Keratinocyte (primary cell): ENCODE results near the gene GSX1.

ENCODE experiments used
- EZH2 ChIP-seq: IDR thresholded peaks from one replicate; pipeline ENCODE4 v1.6.1; 2012; ENCODE audit warnings: inconsistent platforms, mild to moderate bottlenecking, low read length, moderate library complexity
- TF ChIP-seq, protein P1 (sequence below), 3 experiments: IDR thresholded peaks in 1 of 3; conservative IDR thresholded peaks in 1 of 3; optimal IDR thresholded peaks in 1 of 3; 2 replicates in 2 of 3; 3 replicates in 1 of 3; pipeline versions ENCODE3 to v1.5.1; 2011; ENCODE audit warnings: low read length in 3 of 3, mild to moderate bottlenecking in 3 of 3, moderate library complexity in 2 of 3, control low read depth in 1 of 3, inconsistent platforms in 1 of 3; ENCODE audit not compliant: insufficient read depth in 2 of 3; ENCODE audit errors: extremely low read depth in 1 of 3

DNA sequence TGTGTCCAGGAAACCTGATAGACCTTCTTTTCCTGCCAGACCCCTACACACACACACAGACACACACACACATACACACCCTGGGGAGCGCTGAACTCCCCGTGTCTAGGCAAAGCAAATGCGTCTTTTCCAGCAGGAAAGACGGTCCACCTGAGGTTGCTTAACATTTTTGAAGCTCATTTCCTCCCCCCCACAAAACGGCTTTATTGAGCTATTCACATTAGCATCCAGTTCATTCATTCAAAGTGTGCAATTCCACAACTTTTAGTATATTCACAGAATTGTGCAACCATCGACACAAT is 3.4 kb downstream of the GSX1 start:
- TF ChIP-seq EZH2: no peak
- TF ChIP-seq, protein P1, sequence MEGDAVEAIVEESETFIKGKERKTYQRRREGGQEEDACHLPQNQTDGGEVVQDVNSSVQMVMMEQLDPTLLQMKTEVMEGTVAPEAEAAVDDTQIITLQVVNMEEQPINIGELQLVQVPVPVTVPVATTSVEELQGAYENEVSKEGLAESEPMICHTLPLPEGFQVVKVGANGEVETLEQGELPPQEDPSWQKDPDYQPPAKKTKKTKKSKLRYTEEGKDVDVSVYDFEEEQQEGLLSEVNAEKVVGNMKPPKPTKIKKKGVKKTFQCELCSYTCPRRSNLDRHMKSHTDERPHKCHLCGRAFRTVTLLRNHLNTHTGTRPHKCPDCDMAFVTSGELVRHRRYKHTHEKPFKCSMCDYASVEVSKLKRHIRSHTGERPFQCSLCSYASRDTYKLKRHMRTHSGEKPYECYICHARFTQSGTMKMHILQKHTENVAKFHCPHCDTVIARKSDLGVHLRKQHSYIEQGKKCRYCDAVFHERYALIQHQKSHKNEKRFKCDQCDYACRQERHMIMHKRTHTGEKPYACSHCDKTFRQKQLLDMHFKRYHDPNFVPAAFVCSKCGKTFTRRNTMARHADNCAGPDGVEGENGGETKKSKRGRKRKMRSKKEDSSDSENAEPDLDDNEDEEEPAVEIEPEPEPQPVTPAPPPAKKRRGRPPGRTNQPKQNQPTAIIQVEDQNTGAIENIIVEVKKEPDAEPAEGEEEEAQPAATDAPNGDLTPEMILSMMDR (optimal IDR thresholded peaks at IDR 0.05 in 1 of 3, IDR thresholded peaks at IDR 0.05 in 1 of 3, conservative IDR thresholded peaks at IDR 0.05 in 1 of 3; ENCODE audit: extremely low read depth in 1 of 3, insufficient read depth in 2 of 3, low read length in 3 of 3): no peak
